Measurements from ENCODE around the gene CCDC148. TPM values are rescaled to one million over a fixed set of nuclear protein-coding genes. Genes with fewer than 3 reads are reported as not detected.
A peak's percentile ranks its signal among the peaks of the same experiment; 100 is the strongest.

The CCDC148 gene
- total RNA-seq, 1 experiment from 2014 or later = 2.1 TPM

DNA sequence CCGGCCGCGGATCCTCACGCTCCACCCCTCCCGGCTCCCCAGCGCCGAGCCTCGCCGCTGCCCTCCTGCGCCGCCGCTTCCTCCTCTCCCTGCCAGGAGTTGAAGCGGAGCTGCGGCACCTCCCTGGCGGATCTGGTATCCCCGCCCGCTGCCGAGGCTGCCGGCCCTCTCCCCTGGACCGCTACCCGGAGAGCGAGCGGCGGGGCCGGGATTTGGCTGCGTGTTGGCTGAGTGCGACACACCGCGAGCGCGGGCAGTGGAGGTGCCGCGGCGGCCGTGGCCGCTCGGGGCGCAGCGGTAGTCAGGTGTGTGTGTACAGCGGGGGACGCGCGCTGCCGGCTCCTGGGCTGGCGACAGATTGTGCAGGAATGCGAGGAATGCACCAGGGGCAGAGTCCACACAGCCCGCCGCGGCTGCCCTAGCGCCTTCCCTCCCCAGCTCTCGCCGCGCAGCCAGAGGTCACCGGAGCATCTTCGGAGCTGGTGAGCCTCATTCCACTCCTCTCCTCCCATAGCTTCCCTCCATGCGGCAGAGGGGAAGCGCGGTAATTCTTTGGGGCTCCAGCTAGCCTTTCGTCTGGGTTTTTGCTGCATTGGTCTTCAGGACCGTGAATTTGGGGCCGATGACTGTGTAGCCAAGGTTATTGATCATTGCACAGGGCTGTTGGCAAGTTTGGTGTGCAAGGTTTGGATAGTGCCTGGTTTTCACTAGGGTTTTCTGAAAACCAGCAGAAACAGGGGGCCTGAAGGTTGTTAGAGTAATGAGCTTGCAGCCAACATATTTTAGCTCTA lies 1.5 kb upstream of the CCDC148 start (continued):
- TF ChIP-seq, protein P1, sequence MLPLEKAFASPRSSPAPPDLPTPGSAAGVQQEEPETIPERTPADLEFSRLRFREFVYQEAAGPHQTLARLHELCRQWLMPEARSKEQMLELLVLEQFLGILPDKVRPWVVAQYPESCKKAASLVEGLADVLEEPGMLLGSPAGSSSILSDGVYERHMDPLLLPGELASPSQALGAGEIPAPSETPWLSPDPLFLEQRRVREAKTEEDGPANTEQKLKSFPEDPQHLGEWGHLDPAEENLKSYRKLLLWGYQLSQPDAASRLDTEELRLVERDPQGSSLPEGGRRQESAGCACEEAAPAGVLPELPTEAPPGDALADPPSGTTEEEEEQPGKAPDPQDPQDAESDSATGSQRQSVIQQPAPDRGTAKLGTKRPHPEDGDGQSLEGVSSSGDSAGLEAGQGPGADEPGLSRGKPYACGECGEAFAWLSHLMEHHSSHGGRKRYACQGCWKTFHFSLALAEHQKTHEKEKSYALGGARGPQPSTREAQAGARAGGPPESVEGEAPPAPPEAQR (CRISPR knock-in tag; IDR thresholded peaks at IDR 0.05) = no peak
- TF ChIP-seq SMAD3 (CRISPR knock-in tag; IDR thresholded peaks at IDR 0.05; ENCODE audit: borderline replicate concordance) = 0 out of 2 replicates have a peak, but pooled peaks have one; percentile 19
- no peak for TF ChIP-seq ZNF396 (CRISPR knock-in tag; IDR thresholded peaks at IDR 0.05; ENCODE audit: borderline replicate concordance)
- 0 out of 2 replicates have a peak, but pooled peaks have one; percentile 44 for TF ChIP-seq NFE2L1 (CRISPR knock-in tag; IDR thresholded peaks at IDR 0.05)
- peak; percentile 77; the same call in 1 of the 2 replicates for TF ChIP-seq KAT7 (CRISPR knock-in tag; IDR thresholded peaks at IDR 0.05; ENCODE audit: borderline replicate concordance)
- TF ChIP-seq CREB1 (CRISPR knock-in tag; IDR thresholded peaks at IDR 0.05) = peak; percentile 73; the same call in 1 of the 2 replicates
- TF ChIP-seq NFATC4 (CRISPR knock-in tag; IDR thresholded peaks at IDR 0.05) = no peak
- TF ChIP-seq ZNF671 (CRISPR knock-in tag; IDR thresholded peaks at IDR 0.05) = no peak
- TF ChIP-seq, protein P2, sequence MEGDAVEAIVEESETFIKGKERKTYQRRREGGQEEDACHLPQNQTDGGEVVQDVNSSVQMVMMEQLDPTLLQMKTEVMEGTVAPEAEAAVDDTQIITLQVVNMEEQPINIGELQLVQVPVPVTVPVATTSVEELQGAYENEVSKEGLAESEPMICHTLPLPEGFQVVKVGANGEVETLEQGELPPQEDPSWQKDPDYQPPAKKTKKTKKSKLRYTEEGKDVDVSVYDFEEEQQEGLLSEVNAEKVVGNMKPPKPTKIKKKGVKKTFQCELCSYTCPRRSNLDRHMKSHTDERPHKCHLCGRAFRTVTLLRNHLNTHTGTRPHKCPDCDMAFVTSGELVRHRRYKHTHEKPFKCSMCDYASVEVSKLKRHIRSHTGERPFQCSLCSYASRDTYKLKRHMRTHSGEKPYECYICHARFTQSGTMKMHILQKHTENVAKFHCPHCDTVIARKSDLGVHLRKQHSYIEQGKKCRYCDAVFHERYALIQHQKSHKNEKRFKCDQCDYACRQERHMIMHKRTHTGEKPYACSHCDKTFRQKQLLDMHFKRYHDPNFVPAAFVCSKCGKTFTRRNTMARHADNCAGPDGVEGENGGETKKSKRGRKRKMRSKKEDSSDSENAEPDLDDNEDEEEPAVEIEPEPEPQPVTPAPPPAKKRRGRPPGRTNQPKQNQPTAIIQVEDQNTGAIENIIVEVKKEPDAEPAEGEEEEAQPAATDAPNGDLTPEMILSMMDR (IDR thresholded peaks at IDR 0.05) = no peak
- peak; percentile 93 for TF ChIP-seq ZNF423 (CRISPR knock-in tag; IDR thresholded peaks at IDR 0.05)
- TF ChIP-seq TEAD4 (CRISPR knock-in tag; IDR thresholded peaks at IDR 0.05) = peak; percentile 99
- TF ChIP-seq FOXK1 (CRISPR knock-in tag; IDR thresholded peaks at IDR 0.05) = peak; percentile 88
- TF ChIP-seq USF1 (CRISPR knock-in tag; IDR thresholded peaks at IDR 0.05) = no peak; the same call in 1 of the 2 replicates
- no peak for TF ChIP-seq ATF1 (CRISPR knock-in tag; IDR thresholded peaks at IDR 0.05)
- no peak for TF ChIP-seq CBFB (CRISPR knock-in tag; IDR thresholded peaks at IDR 0.05; ENCODE audit: low read depth)
- TF ChIP-seq GRHL2 (CRISPR knock-in tag; IDR thresholded peaks at IDR 0.05; ENCODE audit: insufficient replicate concordance, severe bottlenecking) = no peak
- TF ChIP-seq NR2C2 (CRISPR knock-in tag; IDR thresholded peaks at IDR 0.05) = no peak
- TF ChIP-seq ETV6 (CRISPR knock-in tag; IDR thresholded peaks at IDR 0.05) = no peak; the same call in 1 of the 2 replicates

- H3K36me3 Mint-ChIP-seq = no peaks in the 10 kb centered on the region
- ChIA-PET CTCF (interaction anchor here (0.6 to 2.0 kb wide), 13 partner anchors 29 to 1396 kb away, joined by 3 to 7 read pairs (median 4); no protein-coding TSS in a partner anchor), POLR2A (interaction anchor here (0.6 to 2.5 kb wide), 6 partner anchors 10 to 828 kb away, joined by 3 to 6 read pairs (median 3); no protein-coding TSS in a partner anchor)
- H3K9me3 Mint-ChIP-seq = no peaks in the 10 kb centered on the region
- H3K4me3 Mint-ChIP-seq = peak overlapping the region; percentile 94
- H3K27ac Mint-ChIP-seq = peak overlapping the region; percentile 92
- DNase-seq (ENCODE audit: low spot score) (peak; percentile 56), ATAC-seq (peak; percentile 3)
- peaks cover 48% of the 10 kb centered on the region for H3K4me1 Mint-ChIP-seq
- H3K27me3 Mint-ChIP-seq (ENCODE audit: low read depth) = no peaks in the 10 kb centered on the region
- TF ChIP-seq ZNF232 (CRISPR knock-in tag; IDR thresholded peaks at IDR 0.05) (0 out of 2 replicates have a peak, but pooled peaks have one; percentile 9), ZNF512 (CRISPR knock-in tag; IDR thresholded peaks at IDR 0.05; ENCODE audit: borderline replicate concordance) (no peak), PRDM15 (CRISPR knock-in tag; IDR thresholded peaks at IDR 0.05) (peak; percentile 4; the same call in 1 of the 2 replicates), ZBTB21 (CRISPR knock-in tag; IDR thresholded peaks at IDR 0.05; ENCODE audit: borderline replicate concordance) (no peak)
- TF ChIP-seq, protein P3, sequence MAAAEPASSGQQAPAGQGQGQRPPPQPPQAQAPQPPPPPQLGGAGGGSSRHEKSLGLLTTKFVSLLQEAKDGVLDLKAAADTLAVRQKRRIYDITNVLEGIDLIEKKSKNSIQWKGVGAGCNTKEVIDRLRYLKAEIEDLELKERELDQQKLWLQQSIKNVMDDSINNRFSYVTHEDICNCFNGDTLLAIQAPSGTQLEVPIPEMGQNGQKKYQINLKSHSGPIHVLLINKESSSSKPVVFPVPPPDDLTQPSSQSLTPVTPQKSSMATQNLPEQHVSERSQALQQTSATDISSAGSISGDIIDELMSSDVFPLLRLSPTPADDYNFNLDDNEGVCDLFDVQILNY (CRISPR knock-in tag; IDR thresholded peaks at IDR 0.05) = peak; percentile 37; the same call in 1 of the 2 replicates
Measured at GRCh38 chr2:158457092-158457825, 706 bp upstream of the CCDC148 start.
